Measurements from ENCODE around the gene DNASE1L3.

DNASE1L3 gene

GRCh38 chr3:58179235-58180098 is 31.3 kb downstream of the DNASE1L3 start:
- Histone ChIP-seq H3K9me3 (ENCODE audit: control insufficient read depth, low read length) (no peaks in the 10 kb centered on the region), H3K27me3 (ENCODE audit: control insufficient read depth, insufficient read depth, low read length, poor library complexity, severe bottlenecking) (peaks cover 11% of the 10 kb centered on the region), H3K4me3 (ENCODE audit: insufficient read depth, low read depth, low read length) (no peak overlapping the region), H3K4me1 (ENCODE audit: control insufficient read depth, insufficient read depth, low read length) (peaks cover 9% of the 10 kb centered on the region), H3K27ac (ENCODE audit: insufficient read depth, low read depth, low read length, poor library complexity, severe bottlenecking) (no peak overlapping the region), H3K36me3 (ENCODE audit: control insufficient read depth, insufficient read depth, low read length) (no peaks in the 10 kb centered on the region)
- 89% methylated on average over 13 of the region's 13 CpGs for whole genome bisulfite sequencing, 2 experiments

GRCh38 chr3:58178528-58179234 is 32.1 kb downstream of the DNASE1L3 start:
- H3K4me3 ChIP-seq (ENCODE audit: insufficient read depth, low read depth, low read length): no peak overlapping the region
- 89 to 93% methylated on average over 17 of the region's 17 CpGs for WGBS, 2 experiments
- no peaks in the 10 kb centered on the region for H3K36me3 ChIP-seq (ENCODE audit: control insufficient read depth, insufficient read depth, low read length)

GRCh38 chr3:58177747-58178527 is 32.8 kb downstream of the DNASE1L3 start:
- no peak overlapping the region for H3K27ac ChIP-seq (ENCODE audit: insufficient read depth, low read depth, low read length, poor library complexity, severe bottlenecking)
- peaks cover 18% of the 10 kb centered on the region for H3K4me1 ChIP-seq (ENCODE audit: control insufficient read depth, insufficient read depth, low read length)
- H3K36me3 ChIP-seq (ENCODE audit: control insufficient read depth, insufficient read depth, low read length): no peaks in the 10 kb centered on the region
- peaks cover 11% of the 10 kb centered on the region for H3K27me3 ChIP-seq (ENCODE audit: control insufficient read depth, insufficient read depth, low read length, poor library complexity, severe bottlenecking)
- WGBS, 2 experiments: 18 to 20% methylated on average over 46 of the region's 46 CpGs
- H3K4me3 ChIP-seq (ENCODE audit: insufficient read depth, low read depth, low read length): peak overlapping the region; percentile 32
- no peaks in the 10 kb centered on the region for H3K9me3 ChIP-seq (ENCODE audit: control insufficient read depth, low read length)

More at GRCh38 chr3:58178528-58179234, 32.1 kb downstream of the DNASE1L3 start:
- peaks cover 11% of the 10 kb centered on the region for H3K27me3 ChIP-seq (ENCODE audit: control insufficient read depth, insufficient read depth, low read length, poor library complexity, severe bottlenecking)
- peaks cover 17% of the 10 kb centered on the region for H3K4me1 ChIP-seq (ENCODE audit: control insufficient read depth, insufficient read depth, low read length)
- no peak overlapping the region for H3K27ac ChIP-seq (ENCODE audit: insufficient read depth, low read depth, low read length, poor library complexity, severe bottlenecking)
- no peaks in the 10 kb centered on the region for H3K9me3 ChIP-seq (ENCODE audit: control insufficient read depth, low read length)

- no peaks in the 10 kb centered on the region for H3K36me3 ChIP-seq (ENCODE audit: control insufficient read depth, insufficient read depth, low read length)
- H3K4me3 ChIP-seq (ENCODE audit: insufficient read depth, low read depth, low read length): no peak overlapping the region
- H3K9me3 ChIP-seq (ENCODE audit: control insufficient read depth, low read length): no peaks in the 10 kb centered on the region
- H3K27me3 ChIP-seq (ENCODE audit: control insufficient read depth, insufficient read depth, low read length, poor library complexity, severe bottlenecking): peaks cover 11% of the 10 kb centered on the region
- no peak overlapping the region for H3K27ac ChIP-seq (ENCODE audit: insufficient read depth, low read depth, low read length, poor library complexity, severe bottlenecking)
- peaks cover 18% of the 10 kb centered on the region for H3K4me1 ChIP-seq (ENCODE audit: control insufficient read depth, insufficient read depth, low read length)
- WGBS, 2 experiments: 90 to 96% methylated on average over 10 of the region's 10 CpGs
Observed at GRCh38 chr3:58176827-58177489, 33.8 kb downstream of the DNASE1L3 start.

- no peak overlapping the region for H3K4me3 ChIP-seq (ENCODE audit: insufficient read depth, low read depth, low read length)
- WGBS, 2 experiments: 91 to 93% methylated on average over 3 of the region's 3 CpGs
- peaks cover 18% of the 10 kb centered on the region for H3K4me1 ChIP-seq (ENCODE audit: control insufficient read depth, insufficient read depth, low read length)
- H3K27ac ChIP-seq (ENCODE audit: insufficient read depth, low read depth, low read length, poor library complexity, severe bottlenecking): no peak overlapping the region
- H3K9me3 ChIP-seq (ENCODE audit: control insufficient read depth, low read length): no peaks in the 10 kb centered on the region
- no peaks in the 10 kb centered on the region for H3K36me3 ChIP-seq (ENCODE audit: control insufficient read depth, insufficient read depth, low read length)
- peaks cover 11% of the 10 kb centered on the region for H3K27me3 ChIP-seq (ENCODE audit: control insufficient read depth, insufficient read depth, low read length, poor library complexity, severe bottlenecking)
Observed at GRCh38 chr3:58176185-58176530, 34.6 kb downstream of the DNASE1L3 start.

- Histone ChIP-seq H3K4me3 (ENCODE audit: insufficient read depth, low read depth, low read length) (no peak overlapping the region), H3K36me3 (ENCODE audit: control insufficient read depth, insufficient read depth, low read length) (no peaks in the 10 kb centered on the region), H3K27me3 (ENCODE audit: control insufficient read depth, insufficient read depth, low read length, poor library complexity, severe bottlenecking) (peaks cover 11% of the 10 kb centered on the region), H3K9me3 (ENCODE audit: control insufficient read depth, low read length) (no peaks in the 10 kb centered on the region), H3K4me1 (ENCODE audit: control insufficient read depth, insufficient read depth, low read length) (peaks cover 18% of the 10 kb centered on the region), H3K27ac (ENCODE audit: insufficient read depth, low read depth, low read length, poor library complexity, severe bottlenecking) (peak overlapping the region; percentile 28)
- 58 to 59% methylated on average over 18 of the region's 18 CpGs for WGBS, 2 experiments
Observed at GRCh38 chr3:58175437-58176184, 35.2 kb downstream of the DNASE1L3 start.

- Histone ChIP-seq H3K4me3 (ENCODE audit: insufficient read depth, low read depth, low read length) (no peak overlapping the region), H3K9me3 (ENCODE audit: control insufficient read depth, low read length) (no peaks in the 10 kb centered on the region), H3K27ac (ENCODE audit: insufficient read depth, low read depth, low read length, poor library complexity, severe bottlenecking) (no peak overlapping the region), H3K36me3 (ENCODE audit: control insufficient read depth, insufficient read depth, low read length) (no peaks in the 10 kb centered on the region), H3K4me1 (ENCODE audit: control insufficient read depth, insufficient read depth, low read length) (peaks cover 18% of the 10 kb centered on the region), H3K27me3 (ENCODE audit: control insufficient read depth, insufficient read depth, low read length, poor library complexity, severe bottlenecking) (peaks cover 11% of the 10 kb centered on the region)
- WGBS, 2 experiments: 24 to 41% methylated on average over 2 to 3 of the region's 3 CpGs
Observed at GRCh38 chr3:58175187-58175436, 35.7 kb downstream of the DNASE1L3 start.

GRCh38 chr3:58173669-58174398 is 36.9 kb downstream of the DNASE1L3 start:
- Histone ChIP-seq H3K4me3 (ENCODE audit: insufficient read depth, low read depth, low read length) (no peak overlapping the region), H3K36me3 (ENCODE audit: control insufficient read depth, insufficient read depth, low read length) (no peaks in the 10 kb centered on the region), H3K27me3 (ENCODE audit: control insufficient read depth, insufficient read depth, low read length, poor library complexity, severe bottlenecking) (peaks cover 11% of the 10 kb centered on the region), H3K9me3 (ENCODE audit: control insufficient read depth, low read length) (no peaks in the 10 kb centered on the region), H3K27ac (ENCODE audit: insufficient read depth, low read depth, low read length, poor library complexity, severe bottlenecking) (no peak overlapping the region), H3K4me1 (ENCODE audit: control insufficient read depth, insufficient read depth, low read length) (peaks cover 18% of the 10 kb centered on the region)
- WGBS, 2 experiments: 64 to 70% methylated on average over 12 of the region's 12 CpGs

GRCh38 chr3:58173029-58173668 is 37.6 kb downstream of the DNASE1L3 start:
- Histone ChIP-seq H3K27ac (ENCODE audit: insufficient read depth, low read depth, low read length, poor library complexity, severe bottlenecking) (no peak overlapping the region), H3K36me3 (ENCODE audit: control insufficient read depth, insufficient read depth, low read length) (no peaks in the 10 kb centered on the region), H3K4me3 (ENCODE audit: insufficient read depth, low read depth, low read length) (no peak overlapping the region), H3K27me3 (ENCODE audit: control insufficient read depth, insufficient read depth, low read length, poor library complexity, severe bottlenecking) (peaks cover 4% of the 10 kb centered on the region), H3K9me3 (ENCODE audit: control insufficient read depth, low read length) (no peaks in the 10 kb centered on the region), H3K4me1 (ENCODE audit: control insufficient read depth, insufficient read depth, low read length) (peaks cover 18% of the 10 kb centered on the region)
- WGBS, 2 experiments: 76 to 81% methylated on average over 14 of the region's 14 CpGs

Measured in ectodermal cell (in vitro differentiated cells).